Liver (tissue), 9 donors: ENCODE data around the gene BEAN1. TPM values are rescaled to one million over a fixed set of nuclear protein-coding genes. Genes with fewer than 3 reads are reported as not detected.

Experiments
- DNase-seq: peaks from one replicate; pipeline ENCODE4 v3.0.0-alpha.2; 2017; ENCODE audit warnings: low spot score
- H3K27ac ChIP-seq, 2 donors: one replicate each; pipeline ENCODE4 v1.7.0; 2013; ENCODE audit warnings: inconsistent platforms in 2 of 2, low read length in 2 of 2, control low read depth in 1 of 2, low read depth in 1 of 2, mild to moderate bottlenecking in 1 of 2
- H3K27me3 ChIP-seq, 4 donors: one replicate each; pipeline versions ENCODE4 v1.6.1 to v1.7.0; 2013; ENCODE audit warnings: low read length in 3 of 4, inconsistent platforms in 1 of 4, mild to moderate bottlenecking in 1 of 4, moderate library complexity in 1 of 4; ENCODE audit not compliant: control insufficient read depth in 4 of 4, insufficient read depth in 4 of 4
- H3K36me3 ChIP-seq, 4 donors: one replicate each; pipeline versions ENCODE4 v1.6.1 to v1.7.0; 2013; ENCODE audit warnings: low read length in 3 of 4, mild to moderate bottlenecking in 3 of 4, low read depth in 1 of 4, moderate library complexity in 1 of 4; ENCODE audit not compliant: control insufficient read depth in 4 of 4, insufficient read depth in 3 of 4
- H3K4me1 ChIP-seq, 4 donors: one replicate each; pipeline versions ENCODE4 v1.6.1 to v1.7.0; 2013; ENCODE audit warnings: low read length in 3 of 4, mild to moderate bottlenecking in 3 of 4, moderate library complexity in 1 of 4; ENCODE audit not compliant: control insufficient read depth in 4 of 4, insufficient read depth in 4 of 4
- H3K4me3 ChIP-seq, 3 donors: one replicate each; pipeline versions ENCODE4 v1.6.1 to v1.7.0; 2013; ENCODE audit warnings: low read length in 3 of 3, control low read depth in 1 of 3, low read depth in 1 of 3, mild to moderate bottlenecking in 1 of 3
- H3K9ac ChIP-seq, 2 donors: one replicate each; pipeline ENCODE4 v1.7.0; 2013; ENCODE audit warnings: low read length in 2 of 2, mild to moderate bottlenecking in 2 of 2, moderate library complexity in 2 of 2, control low read depth in 1 of 2, low read depth in 1 of 2
- H3K9me3 ChIP-seq, 4 donors: one replicate each; pipeline versions ENCODE4 v1.6.1 to v1.7.0; 2013; ENCODE audit warnings: low read length in 3 of 4; ENCODE audit not compliant: control insufficient read depth in 4 of 4
- ATF3 ChIP-seq: IDR thresholded peaks from 2 replicates; pipeline ENCODE4 v1.6.1; 2016; ENCODE audit warnings: antibody characterized with exemption
- EGR1 ChIP-seq, 2 donors: IDR thresholded peaks; 2 replicates each; pipeline ENCODE4 v1.6.1; 2016 to 2018; ENCODE audit warnings: antibody characterized with exemption in 2 of 2, low read depth in 2 of 2
- FOXA1 ChIP-seq: IDR thresholded peaks from 2 replicates; pipeline ENCODE4 v1.6.1; 2016; ENCODE audit warnings: antibody characterized with exemption
- GABPA ChIP-seq, 2 donors: IDR thresholded peaks in 1 of 2; conservative IDR thresholded peaks in 1 of 2; 2 replicates each; pipeline ENCODE4 v1.6.1; 2016; ENCODE audit warnings: antibody characterized with exemption in 2 of 2, mild to moderate bottlenecking in 1 of 2, moderate library complexity in 1 of 2
- HNF4A ChIP-seq, 2 donors: conservative IDR thresholded peaks; 2 replicates each; pipeline ENCODE4 v1.6.1; 2016; ENCODE audit warnings: antibody characterized with exemption in 2 of 2, mild to moderate bottlenecking in 2 of 2
- HNF4G ChIP-seq: IDR thresholded peaks from 2 replicates; pipeline ENCODE4 v1.6.1; 2016; ENCODE audit warnings: antibody characterized with exemption
- NR2F2 ChIP-seq: IDR thresholded peaks from 2 replicates; pipeline ENCODE4 v1.6.1; 2016; ENCODE audit warnings: antibody characterized with exemption
- RAD21 ChIP-seq, 2 donors: IDR thresholded peaks; 2 replicates each; pipeline ENCODE4 v1.6.1; 2016; ENCODE audit warnings: antibody characterized with exemption in 2 of 2, mild to moderate bottlenecking in 2 of 2
- RXRA ChIP-seq, 2 donors: IDR thresholded peaks; 2 replicates each; pipeline ENCODE4 v1.6.1; 2017 to 2018; ENCODE audit warnings: antibody characterized with exemption in 2 of 2, mild to moderate bottlenecking in 1 of 2
- SP1 ChIP-seq: IDR thresholded peaks from 2 replicates; pipeline ENCODE4 v1.6.1; 2018; ENCODE audit warnings: antibody characterized with exemption, mild to moderate bottlenecking
- TAF1 ChIP-seq: conservative IDR thresholded peaks from 2 replicates; pipeline ENCODE4 v1.6.1; 2016; ENCODE audit warnings: antibody characterized with exemption, mild to moderate bottlenecking
- YY1 ChIP-seq: IDR thresholded peaks from 2 replicates; pipeline ENCODE4 v1.6.1; 2016; ENCODE audit warnings: antibody characterized with exemption, mild to moderate bottlenecking
- ZBTB33 ChIP-seq: IDR thresholded peaks from 2 replicates; pipeline ENCODE4 v1.6.1; 2016; ENCODE audit warnings: antibody characterized with exemption
- WGBS: extraction: QIAGEN DNeasy Blood & Tissue Kit; methylation state at CpG from one replicate; pipeline ENCODE4 v1.1.7; 2013; 5-methylcytosine and 5-hydroxymethylcytosine counted together
- polyA plus RNA-seq, 2 donors: library from polyadenylated mRNA; stranded (reverse) in 1 of 2; unstranded in 1 of 2; fragments of 200-250 nt in 1 of 2; fragments of >200 nt in 1 of 2; fragmentation: Nextera tagmentation in 1 of 2; extraction: Ambion mirVana in 1 of 2; gene quantifications; one replicate each; pipeline versions ENCODE4 v1.2.1 to v1.2.3, GENCODE V29; 2013 to 2015
- total RNA-seq, 2 donors: library from RNA; depleted of rRNA; stranded (reverse); fragments of >200 nt; gene quantifications; one replicate each; pipeline ENCODE4 v1.2.3, GENCODE V29; 2014
- donor health status: healthy.
- donor health status: healthy.
- donor health status: healthy.
- donor health status: healthy.
- donor health status: healthy.

BEAN1 gene
- total and polyA plus RNA-seq, 4 donors, result 0.22 to 0.99 (median 0.25) TPM; not detected in 1

GRCh38 chr16:66418165-66418962, 8.7 kb upstream of the BEAN1 start (continued):
- TF ChIP-seq FOXA1, result no peak
- no peak for TF ChIP-seq NR2F2
- no peak for TF ChIP-seq ZBTB33
- no peak for TF ChIP-seq YY1
- TF ChIP-seq SP1, result no peak
- no peak for TF ChIP-seq HNF4A (conservative IDR thresholded peaks at IDR 0.05)
- TF ChIP-seq EGR1 (IDR thresholded peaks at IDR 0.05; ENCODE audit: low read depth in 2 of 2), result no peak
- TF ChIP-seq RXRA (IDR thresholded peaks at IDR 0.05), result no peak
- TF ChIP-seq RAD21 (IDR thresholded peaks at IDR 0.05), result no peak
- TF ChIP-seq GABPA (IDR thresholded peaks at IDR 0.05 in 1 of 2, conservative IDR thresholded peaks at IDR 0.05 in 1 of 2), result no peak

- H3K27ac ChIP-seq, result no peak overlapping the region
- no peak overlapping the region for H3K4me3 ChIP-seq
- H3K36me3 ChIP-seq, result no peaks in the 10 kb centered on the region
- H3K9ac ChIP-seq, result no peak overlapping the region
- no peaks in the 10 kb centered on the region for H3K9me3 ChIP-seq
- TF ChIP-seq GABPA (IDR thresholded peaks at IDR 0.05 in 1 of 2, conservative IDR thresholded peaks at IDR 0.05 in 1 of 2), result no peak
- no peak for TF ChIP-seq HNF4G
- no peak for TF ChIP-seq ZBTB33
- no peak for DNase-seq
- 65% methylated on average over 3 of the region's 3 CpGs for WGBS
- H3K27me3 ChIP-seq, result no peaks in the 10 kb centered on the region
- H3K4me1 ChIP-seq, result no peaks in the 10 kb centered on the region
These were observed 7.6 kb upstream of the BEAN1 start for GRCh38 chr16:66419527-66419926.

GRCh38 chr16:66420396-66420795, 6.7 kb upstream of the BEAN1 start:
- TF ChIP-seq RAD21 (IDR thresholded peaks at IDR 0.05), result no peak
- Histone ChIP-seq H3K9me3 (no peaks in the 10 kb centered on the region), H3K4me1 (no peaks in the 10 kb centered on the region), H3K27ac (no peak overlapping the region), H3K9ac (no peak overlapping the region), H3K4me3 (no peak overlapping the region), H3K36me3 (no peaks in the 10 kb centered on the region), H3K27me3 (no peaks in the 10 kb centered on the region)
- 41% methylated on average over 1 of the region's 1 CpG for WGBS
- no peak for DNase-seq

- TF ChIP-seq TAF1 (no peak), ZBTB33 (no peak), ATF3 (no peak)
- Histone ChIP-seq H3K27ac (no peak overlapping the region), H3K9me3 (no peaks in the 10 kb centered on the region), H3K27me3 (peaks cover 0 to 5% (median 2%) of the 10 kb centered on the region in 4 donors), H3K4me1 (peaks cover 0 to 6% (median 5%) of the 10 kb centered on the region in 4 donors), H3K4me3 (no peak overlapping the region), H3K9ac (no peak overlapping the region), H3K36me3 (no peaks in the 10 kb centered on the region)
- 88% methylated on average over 6 of the region's 6 CpGs for WGBS
- no peak for DNase-seq
These were observed 5.2 kb upstream of the BEAN1 start for GRCh38 chr16:66421891-66422290.
